Kidney (tissue), 14 donors: ENCODE measurements around the gene MUC3A. TPM values are rescaled to one million over a fixed set of nuclear protein-coding genes. Genes with fewer than 3 reads are reported as not detected.

Source experiments
- DNase-seq, 5 donors: peaks; one replicate each; pipeline ENCODE4 v3.0.0-alpha.2; 2013 to 2020
- FAIRE-seq: peaks from 2 replicates; lab custom pipeline; 2012; peaks lifted over from hg19 to GRCh38; lab: Jason Lieb, UNC
- H3K27ac ChIP-seq, 2 donors: one replicate each; pipeline ENCODE4 v1.7.0; 2013; ENCODE audit warnings: low read depth in 2 of 2, low read length in 2 of 2, inconsistent platforms in 1 of 2
- H3K27me3 ChIP-seq: one replicate; pipeline ENCODE4 v1.7.1; 2013; ENCODE audit warnings: low read length, inconsistent platforms; ENCODE audit not compliant: control insufficient read depth, insufficient read depth
- H3K36me3 ChIP-seq, 3 donors: one replicate each; pipeline versions ENCODE4 v1.7.0 to v1.7.1; 2013; ENCODE audit warnings: low read length in 3 of 3, control low read depth in 1 of 3, inconsistent platforms in 1 of 3; ENCODE audit not compliant: insufficient read depth in 3 of 3, control insufficient read depth in 2 of 3
- H3K4me1 ChIP-seq, 3 donors: one replicate each; pipeline versions ENCODE4 v1.7.0 to v1.7.1; 2013; ENCODE audit warnings: low read length in 3 of 3, inconsistent platforms in 1 of 3, low read depth in 1 of 3; ENCODE audit not compliant: control insufficient read depth in 2 of 3, insufficient read depth in 2 of 3
- H3K4me3 ChIP-seq, 3 donors: one replicate each; pipeline versions ENCODE4 v1.7.0 to v1.8.1; 2013; ENCODE audit warnings: low read length in 3 of 3, control low read depth in 1 of 3, inconsistent platforms in 1 of 3
- H3K9ac ChIP-seq, 3 donors: one replicate each; pipeline versions ENCODE4 v1.7.0 to v1.7.1; 2013; ENCODE audit warnings: low read length in 3 of 3, control low read depth in 1 of 3, inconsistent platforms in 1 of 3
- H3K9me3 ChIP-seq, 3 donors: one replicate each; pipeline versions ENCODE4 v1.7.0 to v1.7.1; 2013; ENCODE audit warnings: low read length in 3 of 3, control low read depth in 1 of 3, inconsistent platforms in 1 of 3; ENCODE audit not compliant: control insufficient read depth in 2 of 3, insufficient read depth in 1 of 3
- intact Hi-C: fragments of 100-400 bp; cut with DNase I; formaldehyde crosslinking; loops from one replicate; pipeline ENCODE4 v1.11.1; 2022
- polyA plus RNA-seq: library from polyadenylated mRNA; stranded (reverse); fragments of 350-450 nt; fragmentation: Illumina TruSeq; extraction: RNeasy Lipid Tissue Mini Kit (QIAGEN cat#74804); gene quantifications from one replicate; pipeline ENCODE4 v1.2.3, GENCODE V29; 2014; ENCODE audit warnings: low read depth, low replicate concordance; ENCODE audit not compliant: insufficient read depth
- total RNA-seq: library from RNA; stranded (reverse); fragmentation: NEBNext Ultra II Directional; extraction: Animal tissue kit (Norgen Biotek cat#: 25700); gene quantifications from one replicate; pipeline ENCODE4 v1.2.1, GENCODE V29; 2021
- TF ChIP-seq, protein P1 (sequence below): IDR thresholded peaks from 3 replicates; pipeline ENCODE4 v1.5.1; 2012; ENCODE audit warnings: mild to moderate bottlenecking, moderate library complexity, borderline replicate concordance; ENCODE audit not compliant: insufficient read depth; ENCODE audit errors: extremely low read depth
- donor health status: control.
- donor health status: control.
- donor health status: control.
- donor health status: control.
- donor health status: control.
- donor health status: DM: yes; HTN: yes; CAD: no.
- donor health status: Normal renal cell carcinoma (clear cell type).

Gene MUC3A
- total and polyA plus RNA-seq, 2 donors from 2014 or later = 0.65 to 39.1 TPM

DNA sequence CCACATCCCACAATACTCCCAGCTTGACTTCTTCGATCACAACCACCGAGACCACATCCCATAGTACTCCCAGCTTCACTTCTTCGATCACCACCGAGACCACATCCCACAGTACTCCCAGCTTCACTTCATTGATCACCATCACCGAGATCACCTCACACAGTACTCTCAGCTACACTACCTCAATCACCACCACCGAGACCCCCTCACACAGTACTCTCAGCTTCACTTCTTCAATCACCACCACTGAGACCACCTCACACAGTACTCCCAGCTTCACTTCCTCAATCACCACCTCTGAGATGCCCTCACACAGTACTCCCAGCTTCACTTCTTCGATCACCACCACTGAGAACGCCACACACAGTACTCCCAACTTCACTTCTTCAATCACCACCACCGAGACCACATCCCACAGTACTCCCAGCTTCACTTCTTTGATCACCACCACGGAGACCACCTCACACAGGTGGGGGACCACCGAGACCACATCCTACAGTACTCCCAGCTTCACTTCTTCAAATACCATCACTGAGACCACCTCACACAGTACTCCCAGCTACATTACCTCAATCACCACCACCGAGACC, 8.6 kb downstream of the MUC3A start:
- intact Hi-C loops = no loop called here

DNA sequence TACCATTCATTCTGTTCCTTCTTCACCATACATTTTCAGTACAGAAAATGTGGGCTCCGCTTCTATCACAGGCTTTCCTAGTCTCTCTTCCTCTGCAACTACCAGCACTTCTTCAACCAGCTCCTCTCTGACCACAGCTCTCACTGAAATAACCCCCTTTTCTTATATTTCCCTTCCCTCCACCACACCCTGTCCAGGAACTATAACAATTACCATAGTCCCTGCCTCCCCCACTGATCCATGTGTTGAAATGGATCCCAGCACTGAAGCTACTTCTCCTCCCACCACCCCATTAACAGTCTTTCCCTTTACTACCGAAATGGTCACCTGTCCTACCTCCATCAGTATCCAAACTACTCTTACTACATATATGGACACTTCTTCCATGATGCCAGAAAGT, 10.6 kb downstream of the MUC3A start:
- no peak for FAIRE-seq
- TF ChIP-seq, protein P1, sequence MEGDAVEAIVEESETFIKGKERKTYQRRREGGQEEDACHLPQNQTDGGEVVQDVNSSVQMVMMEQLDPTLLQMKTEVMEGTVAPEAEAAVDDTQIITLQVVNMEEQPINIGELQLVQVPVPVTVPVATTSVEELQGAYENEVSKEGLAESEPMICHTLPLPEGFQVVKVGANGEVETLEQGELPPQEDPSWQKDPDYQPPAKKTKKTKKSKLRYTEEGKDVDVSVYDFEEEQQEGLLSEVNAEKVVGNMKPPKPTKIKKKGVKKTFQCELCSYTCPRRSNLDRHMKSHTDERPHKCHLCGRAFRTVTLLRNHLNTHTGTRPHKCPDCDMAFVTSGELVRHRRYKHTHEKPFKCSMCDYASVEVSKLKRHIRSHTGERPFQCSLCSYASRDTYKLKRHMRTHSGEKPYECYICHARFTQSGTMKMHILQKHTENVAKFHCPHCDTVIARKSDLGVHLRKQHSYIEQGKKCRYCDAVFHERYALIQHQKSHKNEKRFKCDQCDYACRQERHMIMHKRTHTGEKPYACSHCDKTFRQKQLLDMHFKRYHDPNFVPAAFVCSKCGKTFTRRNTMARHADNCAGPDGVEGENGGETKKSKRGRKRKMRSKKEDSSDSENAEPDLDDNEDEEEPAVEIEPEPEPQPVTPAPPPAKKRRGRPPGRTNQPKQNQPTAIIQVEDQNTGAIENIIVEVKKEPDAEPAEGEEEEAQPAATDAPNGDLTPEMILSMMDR = no peak
- Histone ChIP-seq H3K27me3 (peaks cover 8% of the 10 kb centered on the region), H3K4me3 (no peak overlapping the region), H3K27ac (no peak overlapping the region), H3K9ac (no peak overlapping the region), H3K36me3 (no peaks in the 10 kb centered on the region), H3K9me3 (no peaks in the 10 kb centered on the region), H3K4me1 (no peaks in the 10 kb centered on the region)
- intact Hi-C loops = no loop called here
- no peak for DNase-seq

More for the DNA sequence above, 8.6 kb downstream of the MUC3A start:
- H3K4me1 ChIP-seq = no peaks in the 10 kb centered on the region
- no peak overlapping the region for H3K4me3 ChIP-seq
- H3K27me3 ChIP-seq = no peaks in the 10 kb centered on the region
- no peak for FAIRE-seq
- H3K27ac ChIP-seq = no peak overlapping the region
- TF ChIP-seq, protein P1 = no peak
- no peaks in the 10 kb centered on the region for H3K36me3 ChIP-seq
- no peak for DNase-seq
- no peak overlapping the region for H3K9ac ChIP-seq
- no peaks in the 10 kb centered on the region for H3K9me3 ChIP-seq

DNA sequence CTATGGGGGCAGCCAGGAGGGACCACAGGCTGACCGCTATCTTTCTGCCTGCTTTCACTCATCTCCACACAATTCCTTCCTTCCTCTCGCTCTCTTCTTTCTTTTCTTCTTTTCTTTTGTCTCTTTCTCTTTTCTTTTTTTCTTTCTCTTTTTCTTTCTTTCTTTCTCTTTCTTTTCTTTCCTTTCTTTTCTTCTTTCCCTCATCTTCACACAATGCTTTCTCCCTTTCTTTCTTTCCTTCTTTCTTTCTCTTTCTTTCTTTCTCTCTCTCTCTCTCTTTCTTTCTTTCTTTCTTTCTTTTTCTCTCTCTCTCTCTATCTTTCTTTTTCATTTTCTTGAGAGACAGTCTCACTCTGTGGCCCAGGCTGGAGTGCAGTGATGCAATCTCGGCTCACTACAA, 13.2 kb downstream of the MUC3A start:
- Histone ChIP-seq H3K4me3 (no peak overlapping the region), H3K9me3 (no peaks in the 10 kb centered on the region), H3K9ac (no peak overlapping the region), H3K27ac (no peak overlapping the region), H3K4me1 (peaks cover 0 to 6% (median 0%) of the 10 kb centered on the region in 3 donors), H3K36me3 (no peaks in the 10 kb centered on the region), H3K27me3 (peaks cover 28% of the 10 kb centered on the region)
- TF ChIP-seq, protein P1 = no peak
- DNase-seq (no peak), FAIRE-seq (no peak)
- intact Hi-C loops = no loop called here

DNA sequence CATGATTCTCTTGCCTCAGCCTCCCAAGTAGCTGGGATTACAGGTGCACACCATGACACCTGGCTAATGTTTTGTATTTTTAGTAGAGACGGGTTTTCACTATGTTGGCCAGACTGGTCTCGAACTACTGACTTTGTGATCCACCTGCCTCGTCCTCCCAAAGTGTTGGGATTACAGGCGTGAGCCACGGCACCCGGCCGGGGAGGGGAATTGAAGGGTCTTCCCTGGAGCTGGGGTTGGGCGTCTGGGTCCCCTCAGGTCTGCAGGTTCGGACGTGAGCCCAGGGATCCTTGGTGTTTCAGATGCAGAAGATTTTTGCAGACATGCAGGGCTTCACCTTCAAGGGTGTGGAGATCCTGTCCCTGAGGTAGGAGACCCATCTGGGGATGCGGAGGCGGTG, 14.1 kb downstream of the MUC3A start:
- DNase-seq (no peak), FAIRE-seq (no peak)
- Histone ChIP-seq H3K27ac (no peak overlapping the region), H3K4me1 (peaks cover 0 to 6% (median 0%) of the 10 kb centered on the region in 3 donors), H3K36me3 (no peaks in the 10 kb centered on the region), H3K9me3 (no peaks in the 10 kb centered on the region), H3K27me3 (peaks cover 29% of the 10 kb centered on the region), H3K4me3 (no peak overlapping the region), H3K9ac (no peak overlapping the region)
- intact Hi-C loops = no loop called here
- TF ChIP-seq, protein P1 = no peak
